Stimulated activated CD8-positive, alpha-beta memory T cell treated with anti-CD3 and anti-CD28 coated beads, Interleukin-7, amount 100 ng/mL, for 1 hour (primary cell): ENCODE results near the gene PTX4.
A peak's percentile ranks its signal among the peaks of the same experiment; 100 is the strongest.
"Not testable (repeated sequence)": the region's sequence is repeated elsewhere in the genome, so short reads cannot be mapped to it uniquely, and the experiment has no call there.

ENCODE experiments used
- DNase-seq, 2 donors: peaks; one replicate each; pipeline ENCODE4 v3.0.0-alpha.2; 2020; ENCODE audit warnings: low read depth in 2 of 2

Gene PTX4

DNA sequence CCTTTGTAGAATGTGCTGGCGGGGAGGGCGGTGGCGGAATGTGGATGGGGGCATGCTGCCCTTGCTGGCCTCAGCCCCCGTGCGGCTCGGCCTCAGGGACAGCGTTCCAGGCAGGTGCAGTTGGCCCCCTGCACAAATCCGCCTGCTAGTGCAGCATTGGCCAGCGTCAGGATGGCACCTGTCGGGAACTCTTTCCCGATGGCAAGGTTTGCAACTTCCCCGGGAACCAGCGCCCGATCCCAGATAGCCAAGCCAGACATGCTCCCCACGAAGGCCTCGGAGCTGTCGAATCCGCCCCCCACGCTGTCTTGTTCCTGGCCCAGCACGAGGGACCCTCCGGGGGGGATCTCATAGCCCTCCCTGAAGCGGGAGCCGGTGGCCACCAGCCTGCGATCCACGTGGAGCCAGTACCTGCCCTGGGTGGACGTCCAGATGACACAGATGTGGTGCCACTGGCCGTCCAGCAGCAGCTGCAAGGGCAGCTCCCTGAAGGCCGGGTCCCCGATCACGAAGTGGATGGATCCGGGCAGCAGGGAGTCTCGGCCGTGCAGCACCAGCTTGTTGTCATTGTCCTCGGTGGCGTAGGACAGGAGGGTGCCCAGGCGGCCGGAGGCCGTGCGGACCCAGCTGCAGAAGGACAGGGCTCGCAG lies 2.8 kb downstream of the PTX4 start:
- no peak for DNase-seq

- DNase-seq: no peak
Observed at GRCh38 chr16:1481906-1482835, 6.6 kb downstream of the PTX4 start.

GRCh38 chr16:1478937-1479336 lies 9.8 kb downstream of the PTX4 start:
- DNase-seq: not testable (repeated sequence)

DNA sequence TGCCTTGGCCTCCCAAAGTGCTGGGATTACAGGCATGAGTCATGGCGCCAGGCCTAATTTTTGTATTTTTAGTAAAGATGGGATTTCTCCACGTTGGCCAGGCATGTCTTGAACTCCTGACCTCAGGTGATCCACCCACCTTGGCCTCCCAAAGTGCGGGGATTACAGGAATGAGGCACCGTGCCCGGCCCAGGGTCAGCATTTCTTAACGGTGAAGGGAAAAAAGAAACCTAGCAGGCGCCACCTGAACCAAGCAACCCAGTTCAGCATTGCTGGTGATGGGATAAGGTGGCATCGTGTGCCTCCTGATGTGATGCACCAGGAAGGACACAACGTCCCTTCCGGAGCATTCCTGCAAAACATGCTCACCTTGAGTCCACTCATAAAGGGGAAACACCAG lies 11.7 kb downstream of the PTX4 start:
- no peak for DNase-seq

GRCh38 chr16:1475552-1476114 lies 13.1 kb downstream of the PTX4 start:
- no peak for DNase-seq

DNA sequence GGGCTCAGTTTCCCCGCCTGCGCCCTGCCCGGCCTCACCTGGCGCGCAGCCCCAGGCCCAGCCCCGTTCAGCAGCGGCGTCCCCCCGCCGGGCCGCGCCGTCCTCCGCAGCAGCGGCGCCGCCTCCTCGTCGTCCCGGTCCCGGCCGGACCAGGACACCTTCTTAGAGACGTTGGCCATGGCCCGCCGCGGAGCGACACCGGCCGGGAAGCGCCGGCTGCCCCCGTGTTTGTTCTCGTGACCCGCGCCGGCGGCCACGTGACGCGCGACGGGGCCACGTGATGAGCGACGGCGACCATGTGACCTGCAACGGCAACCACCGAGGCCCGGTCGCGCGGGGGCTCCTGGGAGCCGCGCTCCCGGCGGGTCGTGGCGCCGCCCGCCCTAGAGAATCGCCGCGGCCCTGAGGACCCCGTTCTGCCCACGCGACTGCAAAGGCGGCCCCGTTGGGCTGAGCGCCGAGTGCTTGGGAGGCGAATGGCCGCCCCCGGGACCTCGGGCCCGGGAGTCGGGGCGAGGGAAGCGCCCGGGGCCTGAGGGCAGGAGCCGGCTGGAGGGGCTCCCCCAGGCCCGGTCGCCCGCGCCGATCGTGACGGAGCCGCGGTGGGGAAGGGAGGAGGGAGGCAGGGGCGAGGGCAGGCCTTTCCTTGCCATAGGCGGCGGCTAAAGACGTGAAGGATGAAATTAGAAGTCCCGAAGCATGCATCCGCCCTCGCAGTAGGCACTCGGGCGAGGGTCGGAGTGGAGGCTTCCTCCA lies 13.8 kb downstream of the PTX4 start, which contains the start of gene CLCN7:
CLCN7 (minus strand) TSS at position 233 of the 756 bp plus-strand sequence; CDS start at position 179, 54 bp downstream.
- peak; percentile 62 to 70 for DNase-seq

- DNase-seq: no peak
Observed at GRCh38 chr16:1474082-1474795, 14.5 kb downstream of the PTX4 start.

DNA sequence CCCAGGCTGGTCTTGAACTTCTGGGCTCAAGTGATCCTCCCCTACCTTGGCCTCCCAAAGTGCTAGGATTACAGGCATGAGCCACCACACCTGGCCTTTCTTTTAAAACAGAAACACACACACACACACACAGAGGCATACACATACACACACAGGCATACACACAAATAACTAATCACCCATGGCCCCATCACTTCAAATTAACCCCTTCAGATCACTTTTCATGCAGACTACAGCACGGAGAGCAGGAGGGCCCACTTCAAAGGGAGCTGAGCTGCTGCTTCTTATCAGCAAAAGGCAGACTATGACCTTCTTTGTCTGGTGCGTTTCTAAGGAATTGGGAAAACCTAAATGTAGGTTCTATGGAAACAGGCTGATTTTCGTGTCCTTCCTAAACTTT lies 15.8 kb downstream of the PTX4 start:
- DNase-seq: no peak

DNA sequence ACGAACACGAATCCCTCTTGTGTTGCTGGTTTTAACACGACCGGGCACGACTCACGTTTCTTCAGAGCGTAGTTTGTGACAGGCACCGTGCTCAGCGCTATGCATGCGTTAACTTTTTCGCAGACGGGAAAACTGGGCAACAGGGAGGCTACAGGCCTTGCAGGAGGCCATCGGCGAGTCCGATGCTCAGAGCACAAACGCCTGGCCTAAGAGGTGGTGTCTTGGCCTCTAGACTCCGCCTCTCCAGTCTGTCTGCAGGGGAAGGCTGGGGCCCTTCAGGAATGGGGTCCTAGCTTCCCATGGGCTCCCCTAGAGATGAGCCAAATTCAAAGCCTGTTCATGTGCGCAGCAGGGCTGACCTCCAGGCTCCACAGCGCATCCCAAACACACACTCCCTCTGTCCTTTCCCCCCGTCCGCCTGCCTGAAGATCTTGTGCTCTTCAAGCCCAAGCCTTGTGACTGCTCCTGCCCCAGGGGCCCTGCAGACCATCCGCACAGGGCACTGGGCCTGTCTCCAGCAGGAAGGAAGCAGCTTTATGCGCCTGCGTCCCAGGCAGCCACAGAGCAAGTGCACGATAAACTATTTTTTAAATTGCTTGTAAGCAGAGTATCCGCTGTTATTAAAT lies 17.1 kb downstream of the PTX4 start:
- DNase-seq: no peak

GRCh38 chr16:1470481-1471251 lies 18.1 kb downstream of the PTX4 start:
- no peak for DNase-seq

- DNase-seq: no peak
Observed at GRCh38 chr16:1469693-1470201, 19.0 kb downstream of the PTX4 start.

- DNase-seq: not testable (repeated sequence)
Observed at GRCh38 chr16:1469141-1469540, 19.6 kb downstream of the PTX4 start.

DNA sequence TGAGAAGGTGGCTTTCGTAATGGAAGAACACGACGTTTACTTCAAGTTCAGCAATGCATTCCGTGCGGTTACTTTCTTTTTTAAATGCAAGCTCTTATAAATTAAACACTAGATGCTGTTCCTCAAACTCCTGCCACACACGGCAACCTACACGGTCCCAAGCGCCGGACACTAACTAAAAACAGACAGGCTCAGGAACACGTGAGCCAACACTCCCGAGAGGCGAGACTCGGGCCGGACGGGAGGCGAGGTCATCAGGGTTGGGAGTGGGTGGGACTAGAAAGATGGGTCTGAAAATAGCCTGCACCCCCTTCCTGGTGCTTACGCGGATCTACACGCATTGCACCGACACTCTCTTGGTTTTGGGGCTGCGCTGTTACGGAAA lies 20.3 kb downstream of the PTX4 start:
- DNase-seq: no peak

DNA sequence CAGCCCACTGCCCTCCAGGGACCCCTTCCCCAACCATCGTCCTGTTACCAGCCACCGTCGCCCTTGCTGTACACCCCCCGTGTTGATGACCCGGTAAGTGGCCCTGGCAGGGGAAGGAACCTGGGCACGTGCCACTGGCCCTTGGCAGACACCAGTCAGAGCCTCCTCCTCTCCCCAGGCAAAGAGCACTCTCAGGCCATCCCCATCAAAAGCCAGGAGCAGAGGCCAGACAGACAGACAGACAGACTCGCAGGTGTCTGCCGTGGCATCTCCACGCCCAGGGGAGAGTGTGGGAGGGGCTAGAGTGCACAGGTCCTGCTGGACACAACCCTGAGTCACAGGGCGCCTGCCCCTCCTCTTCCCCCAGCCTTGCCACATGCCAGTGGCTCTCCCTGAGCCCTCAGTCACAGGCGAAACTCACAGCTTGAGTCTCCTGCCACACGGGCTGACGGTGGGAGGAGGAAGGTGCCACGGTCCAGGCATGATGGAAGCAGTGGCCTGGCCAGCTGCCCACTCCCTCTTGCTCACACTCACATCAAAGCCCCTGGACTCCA lies 21.7 kb downstream of the PTX4 start:
- DNase-seq: no peak

GRCh38 chr16:1466054-1466453 lies 22.7 kb downstream of the PTX4 start:
- DNase-seq: no peak

DNA sequence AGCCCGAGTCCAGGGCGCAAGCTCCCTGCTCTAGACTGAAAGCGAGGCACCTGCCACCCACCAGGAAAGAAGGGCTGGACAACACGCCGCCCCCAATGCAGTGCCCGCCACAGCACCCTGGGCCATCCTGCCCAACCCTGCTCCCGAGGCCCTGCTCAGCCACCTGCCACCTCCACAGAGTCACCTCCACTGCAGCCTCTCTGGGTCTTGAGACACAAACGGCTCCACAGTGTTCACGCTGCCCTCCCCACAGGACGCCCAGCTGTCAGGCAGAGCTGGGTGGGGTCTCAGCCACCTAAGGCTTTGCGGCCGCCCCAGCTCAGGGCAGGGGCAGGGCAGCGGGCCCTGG lies 23.2 kb downstream of the PTX4 start:
- no peak for DNase-seq

- no peak for DNase-seq
Observed at GRCh38 chr16:1464894-1465566, 23.7 kb downstream of the PTX4 start.

- no peak for DNase-seq
Observed at GRCh38 chr16:1464196-1464893, 24.4 kb downstream of the PTX4 start.
